Stimulated activated CD4-positive, alpha-beta T cell treated with anti-CD3 and anti-CD28 coated beads, Interleukin-4, amount 100 ng/mL, for 48 hours (primary cell): ENCODE data around the gene DPH7.
"Not testable (repeated sequence)": the region's sequence is repeated elsewhere in the genome, so short reads cannot be mapped to it uniquely, and the experiment has no call there.

Source experiments
- DNase-seq, 2 donors: peaks; one replicate each; pipeline ENCODE4 v3.0.0-alpha.2; 2020; ENCODE audit warnings: low read depth in 2 of 2

Gene DPH7

GRCh38 chr9:137547687-137548543 lies 30.8 kb downstream of the DPH7 start:
- DNase-seq: no peak

GRCh38 chr9:137545123-137545522 lies 33.6 kb downstream of the DPH7 start:
- no peak for DNase-seq

GRCh38 chr9:137544176-137544760 lies 34.5 kb downstream of the DPH7 start:
- DNase-seq: no peak

- no peak for DNase-seq
Observed at GRCh38 chr9:137543237-137543963, 35.3 kb downstream of the DPH7 start.

GRCh38 chr9:137542486-137542885 lies 36.2 kb downstream of the DPH7 start:
- DNase-seq: no peak

- no peak for DNase-seq
Observed at GRCh38 chr9:137540536-137540935, 38.2 kb downstream of the DPH7 start.

GRCh38 chr9:137538058-137538457 lies 40.7 kb downstream of the DPH7 start:
- no peak for DNase-seq

GRCh38 chr9:137536594-137537131 lies 42.1 kb downstream of the DPH7 start:
- DNase-seq: not testable (repeated sequence)

GRCh38 chr9:137535120-137535428 lies 43.7 kb downstream of the DPH7 start:
- DNase-seq: no peak

GRCh38 chr9:137534256-137535119 lies 44.2 kb downstream of the DPH7 start:
- no peak for DNase-seq

GRCh38 chr9:137532891-137533468 lies 45.7 kb downstream of the DPH7 start:
- DNase-seq: not testable (repeated sequence)

GRCh38 chr9:137531099-137531765 lies 47.5 kb downstream of the DPH7 start:
- no peak for DNase-seq

- no peak for DNase-seq
Observed at GRCh38 chr9:137530331-137530730, 48.4 kb downstream of the DPH7 start.

GRCh38 chr9:137524981-137525317 lies 53.8 kb downstream of the DPH7 start:
- DNase-seq: no peak

GRCh38 chr9:137524161-137524980 lies 54.4 kb downstream of the DPH7 start:
- no peak for DNase-seq

- no peak for DNase-seq
Observed at GRCh38 chr9:137522746-137523455, 55.8 kb downstream of the DPH7 start.

- no peak for DNase-seq
Observed at GRCh38 chr9:137521405-137521985, 57.2 kb downstream of the DPH7 start.

- no peak for DNase-seq
Observed at GRCh38 chr9:137520614-137521404, 57.9 kb downstream of the DPH7 start.
